22Rv1 (cell line): ENCODE measurements around the gene KLK2.

ENCODE experiments used
- ZFX ChIP-seq: fragments of 450-650 bp; IDR thresholded peaks from 2 replicates; pipeline ENCODE4 v1.6.1; 2017; ENCODE audit warnings: antibody characterized with exemption, borderline replicate concordance
- TF ChIP-seq, protein P1 (sequence below): fragments of 450-650 bp; IDR thresholded peaks from 2 replicates; pipeline ENCODE4 v1.5.1; 2017; ENCODE audit warnings: mild to moderate bottlenecking

DNA sequence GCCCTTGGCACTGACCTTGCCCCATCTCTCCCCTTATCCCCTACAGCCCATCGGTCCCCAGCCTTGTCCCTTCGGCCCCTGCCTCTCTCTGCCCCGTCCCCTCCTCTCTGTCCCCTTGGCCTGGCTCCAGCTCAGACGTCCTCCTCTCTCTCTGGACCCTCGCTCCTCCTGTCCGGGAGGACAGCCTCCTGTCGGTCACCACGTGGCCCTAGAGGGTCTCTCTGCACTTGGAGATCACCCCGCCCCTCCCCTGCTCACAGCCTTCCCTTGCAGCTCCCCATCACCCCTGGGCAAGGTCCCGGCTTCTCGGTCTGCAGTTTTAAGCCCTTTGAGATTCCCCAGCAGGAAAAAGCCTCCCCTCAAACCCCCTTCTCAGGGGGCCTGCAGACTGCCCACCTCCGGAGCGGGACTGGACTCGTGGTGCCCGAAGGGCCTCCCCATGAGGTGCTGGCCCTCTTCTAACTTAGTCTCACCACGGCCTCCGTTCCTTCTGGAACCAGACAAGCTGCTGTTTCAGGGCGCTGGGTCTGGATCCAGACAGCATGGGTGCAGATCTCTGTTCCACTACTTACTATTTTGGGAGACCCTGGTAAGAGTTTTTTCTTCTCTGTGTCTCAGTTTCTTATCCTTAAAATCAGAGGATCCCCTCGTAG, 36.6 kb upstream of the KLK2 start:
- TF ChIP-seq, protein P1, sequence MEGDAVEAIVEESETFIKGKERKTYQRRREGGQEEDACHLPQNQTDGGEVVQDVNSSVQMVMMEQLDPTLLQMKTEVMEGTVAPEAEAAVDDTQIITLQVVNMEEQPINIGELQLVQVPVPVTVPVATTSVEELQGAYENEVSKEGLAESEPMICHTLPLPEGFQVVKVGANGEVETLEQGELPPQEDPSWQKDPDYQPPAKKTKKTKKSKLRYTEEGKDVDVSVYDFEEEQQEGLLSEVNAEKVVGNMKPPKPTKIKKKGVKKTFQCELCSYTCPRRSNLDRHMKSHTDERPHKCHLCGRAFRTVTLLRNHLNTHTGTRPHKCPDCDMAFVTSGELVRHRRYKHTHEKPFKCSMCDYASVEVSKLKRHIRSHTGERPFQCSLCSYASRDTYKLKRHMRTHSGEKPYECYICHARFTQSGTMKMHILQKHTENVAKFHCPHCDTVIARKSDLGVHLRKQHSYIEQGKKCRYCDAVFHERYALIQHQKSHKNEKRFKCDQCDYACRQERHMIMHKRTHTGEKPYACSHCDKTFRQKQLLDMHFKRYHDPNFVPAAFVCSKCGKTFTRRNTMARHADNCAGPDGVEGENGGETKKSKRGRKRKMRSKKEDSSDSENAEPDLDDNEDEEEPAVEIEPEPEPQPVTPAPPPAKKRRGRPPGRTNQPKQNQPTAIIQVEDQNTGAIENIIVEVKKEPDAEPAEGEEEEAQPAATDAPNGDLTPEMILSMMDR, result no peak
- TF ChIP-seq ZFX, result no peak
